Measurements from ENCODE around the gene CHST6. TPM values are rescaled to one million over a fixed set of nuclear protein-coding genes. Genes with fewer than 3 reads are reported as not detected.
A peak's percentile ranks its signal among the peaks of the same experiment; 100 is the strongest.
"Not testable (repeated sequence)": the region's sequence is repeated elsewhere in the genome, so short reads cannot be mapped to it uniquely, and the experiment has no call there.

CHST6 gene
- total RNA-seq, 4 donors from 2014 or later: 0.52 to 4.4 TPM; not detected in 2

DNA sequence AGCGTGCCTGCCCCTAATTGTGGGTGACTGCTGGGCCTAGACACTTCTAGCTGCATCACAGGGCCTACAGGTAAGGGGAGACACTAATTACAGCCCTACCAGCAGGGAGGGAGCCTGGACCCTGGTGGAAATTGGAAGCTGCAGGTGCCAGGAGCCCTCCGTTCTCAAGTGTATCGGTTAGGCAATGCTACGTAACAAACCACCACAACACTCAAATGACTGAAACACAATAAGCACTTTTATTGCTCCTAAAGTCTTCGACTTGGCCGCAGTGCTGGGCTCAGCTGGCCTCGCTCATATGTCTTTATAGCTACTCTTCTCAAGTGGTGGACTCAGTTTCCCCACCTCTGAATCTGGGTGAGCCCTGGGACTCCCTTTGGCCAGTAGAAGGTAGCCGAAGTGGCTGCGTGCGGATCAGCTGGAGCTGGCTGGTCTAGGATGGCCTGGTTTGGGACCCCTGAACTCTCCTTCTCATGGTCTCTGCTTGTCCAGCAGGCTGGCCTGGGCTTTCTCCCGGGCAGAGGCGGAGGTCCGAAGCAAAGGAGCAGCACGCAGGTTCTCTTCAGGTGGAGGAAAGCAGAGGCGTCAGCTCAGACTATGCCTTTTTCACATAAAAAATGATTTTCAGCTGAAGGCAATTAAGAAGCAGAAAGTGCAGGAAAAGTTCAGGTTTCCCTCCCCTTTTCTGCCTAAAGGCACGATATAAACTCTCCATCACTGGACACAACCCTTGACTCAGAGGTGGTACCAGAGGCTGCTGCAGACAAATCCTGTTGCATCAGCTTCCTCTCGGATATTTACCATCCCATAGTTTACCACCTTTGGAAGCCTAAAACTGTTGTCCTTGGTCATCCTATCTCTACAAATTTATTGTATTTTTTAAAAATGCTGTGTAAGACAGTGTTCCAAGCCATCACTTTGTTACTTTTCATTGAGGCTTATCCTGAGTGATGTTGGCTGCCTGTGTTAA is 22.0 kb downstream of the CHST6 start:
- H3K27me3 ChIP-seq: no peaks in the 10 kb centered on the region
- intact Hi-C loops (cut with DNase I; ENCODE audit: low total_unique reads): loop anchor here (10.0 kb wide), 1 partner anchor 282 kb away; no protein-coding TSS in a partner anchor
- no peaks in the 10 kb centered on the region for H3K9me3 ChIP-seq
- H3K4me3 ChIP-seq: no peak overlapping the region
- DNase-seq: no peak
- H3K4me1 ChIP-seq: no peaks in the 10 kb centered on the region
- no peaks in the 10 kb centered on the region for H3K36me3 ChIP-seq
- no peak overlapping the region for H3K27ac ChIP-seq
- no peak for TF ChIP-seq POLR2A (IDR thresholded peaks at IDR 0.05)
- TF ChIP-seq, protein P1, sequence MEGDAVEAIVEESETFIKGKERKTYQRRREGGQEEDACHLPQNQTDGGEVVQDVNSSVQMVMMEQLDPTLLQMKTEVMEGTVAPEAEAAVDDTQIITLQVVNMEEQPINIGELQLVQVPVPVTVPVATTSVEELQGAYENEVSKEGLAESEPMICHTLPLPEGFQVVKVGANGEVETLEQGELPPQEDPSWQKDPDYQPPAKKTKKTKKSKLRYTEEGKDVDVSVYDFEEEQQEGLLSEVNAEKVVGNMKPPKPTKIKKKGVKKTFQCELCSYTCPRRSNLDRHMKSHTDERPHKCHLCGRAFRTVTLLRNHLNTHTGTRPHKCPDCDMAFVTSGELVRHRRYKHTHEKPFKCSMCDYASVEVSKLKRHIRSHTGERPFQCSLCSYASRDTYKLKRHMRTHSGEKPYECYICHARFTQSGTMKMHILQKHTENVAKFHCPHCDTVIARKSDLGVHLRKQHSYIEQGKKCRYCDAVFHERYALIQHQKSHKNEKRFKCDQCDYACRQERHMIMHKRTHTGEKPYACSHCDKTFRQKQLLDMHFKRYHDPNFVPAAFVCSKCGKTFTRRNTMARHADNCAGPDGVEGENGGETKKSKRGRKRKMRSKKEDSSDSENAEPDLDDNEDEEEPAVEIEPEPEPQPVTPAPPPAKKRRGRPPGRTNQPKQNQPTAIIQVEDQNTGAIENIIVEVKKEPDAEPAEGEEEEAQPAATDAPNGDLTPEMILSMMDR (IDR thresholded peaks at IDR 0.05): no peak

DNA sequence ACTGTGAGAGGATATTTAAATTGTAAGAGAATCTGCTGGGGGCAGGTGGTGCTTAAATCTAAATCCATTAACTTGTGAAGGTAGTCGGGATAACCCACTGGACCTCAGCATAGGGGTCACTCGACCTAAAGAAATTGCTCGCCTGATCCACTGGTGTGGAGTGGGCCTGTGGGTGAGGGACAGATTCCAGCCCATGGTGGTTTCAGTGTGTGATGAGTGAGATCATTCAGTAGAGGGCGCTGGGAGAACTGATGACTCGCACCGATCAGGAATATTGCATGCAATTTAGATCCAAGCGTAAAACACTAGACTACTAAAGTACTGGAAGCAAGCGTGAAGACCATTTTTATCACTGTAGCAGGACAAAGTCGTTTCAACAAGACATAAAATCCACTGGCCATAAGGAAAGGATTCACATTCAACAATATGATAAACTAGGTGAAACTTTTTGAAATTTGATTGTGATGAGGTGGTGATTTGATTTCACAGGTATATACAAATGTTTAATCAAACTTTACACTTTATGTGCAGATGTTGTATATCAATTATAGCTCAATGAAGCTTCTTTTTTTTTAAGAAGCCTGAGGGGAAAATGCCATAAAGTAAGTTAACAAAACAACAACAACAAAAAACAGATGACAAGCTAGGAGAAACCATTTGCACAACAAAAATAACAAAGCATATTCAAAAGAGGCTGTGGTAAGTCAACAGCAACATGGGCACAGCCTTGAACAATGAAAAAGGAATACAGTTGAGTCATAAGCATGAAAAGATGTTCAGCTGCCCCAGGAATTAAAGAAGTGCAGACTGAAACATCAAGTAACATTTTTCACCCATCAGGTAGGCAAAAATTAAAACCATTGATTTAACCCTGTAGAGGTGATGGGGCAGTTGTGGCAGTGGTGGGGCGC is 23.3 kb downstream of the CHST6 start:
- intact Hi-C loops (cut with DNase I; ENCODE audit: low total_unique reads): loop anchor here (10.0 kb wide), 1 partner anchor 283 kb away; no protein-coding TSS in a partner anchor
- no peak for TF ChIP-seq POLR2A (IDR thresholded peaks at IDR 0.05)
- TF ChIP-seq, protein P1 (IDR thresholded peaks at IDR 0.05): peak; percentile 69 to 80 (median 73)

DNA sequence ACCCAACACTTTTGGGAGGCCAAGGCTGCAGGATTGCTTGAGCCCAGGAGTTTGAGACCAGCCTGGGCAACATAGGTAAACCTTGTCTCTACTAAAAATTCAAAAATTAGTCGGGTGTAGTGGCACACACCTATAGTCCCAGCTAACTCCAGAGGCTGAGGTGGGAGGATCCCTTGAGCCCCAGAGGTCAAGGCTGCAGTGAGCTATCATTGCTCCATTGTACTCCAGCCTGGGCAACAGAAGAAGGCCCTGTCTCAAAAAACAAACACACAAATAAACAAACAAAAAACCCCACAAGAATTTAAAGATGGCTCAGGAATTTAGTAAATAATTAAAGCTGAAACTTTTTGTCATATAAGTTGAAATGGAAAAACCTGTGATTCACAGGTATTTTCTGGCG is 28.5 kb downstream of the CHST6 start:
- H3K9me3 ChIP-seq: no peaks in the 10 kb centered on the region
- TF ChIP-seq POLR2A (IDR thresholded peaks at IDR 0.05): no peak
- TF ChIP-seq, protein P1 (IDR thresholded peaks at IDR 0.05): no peak
- no peak overlapping the region for H3K27ac ChIP-seq
- no peak overlapping the region for H3K4me3 ChIP-seq
- H3K36me3 ChIP-seq: no peaks in the 10 kb centered on the region
- intact Hi-C loops (cut with DNase I; ENCODE audit: low total_unique reads): no loop called here
- H3K27me3 ChIP-seq: no peaks in the 10 kb centered on the region
- no peak for DNase-seq
- no peaks in the 10 kb centered on the region for H3K4me1 ChIP-seq

More for the DNA sequence above, 23.3 kb downstream of the CHST6 start:
- no peaks in the 10 kb centered on the region for H3K27me3 ChIP-seq
- no peak overlapping the region for H3K4me3 ChIP-seq
- no peak overlapping the region for H3K27ac ChIP-seq
- H3K36me3 ChIP-seq: no peaks in the 10 kb centered on the region
- no peaks in the 10 kb centered on the region for H3K4me1 ChIP-seq
- DNase-seq: peak; percentile 53 to 61
- no peaks in the 10 kb centered on the region for H3K9me3 ChIP-seq

DNA sequence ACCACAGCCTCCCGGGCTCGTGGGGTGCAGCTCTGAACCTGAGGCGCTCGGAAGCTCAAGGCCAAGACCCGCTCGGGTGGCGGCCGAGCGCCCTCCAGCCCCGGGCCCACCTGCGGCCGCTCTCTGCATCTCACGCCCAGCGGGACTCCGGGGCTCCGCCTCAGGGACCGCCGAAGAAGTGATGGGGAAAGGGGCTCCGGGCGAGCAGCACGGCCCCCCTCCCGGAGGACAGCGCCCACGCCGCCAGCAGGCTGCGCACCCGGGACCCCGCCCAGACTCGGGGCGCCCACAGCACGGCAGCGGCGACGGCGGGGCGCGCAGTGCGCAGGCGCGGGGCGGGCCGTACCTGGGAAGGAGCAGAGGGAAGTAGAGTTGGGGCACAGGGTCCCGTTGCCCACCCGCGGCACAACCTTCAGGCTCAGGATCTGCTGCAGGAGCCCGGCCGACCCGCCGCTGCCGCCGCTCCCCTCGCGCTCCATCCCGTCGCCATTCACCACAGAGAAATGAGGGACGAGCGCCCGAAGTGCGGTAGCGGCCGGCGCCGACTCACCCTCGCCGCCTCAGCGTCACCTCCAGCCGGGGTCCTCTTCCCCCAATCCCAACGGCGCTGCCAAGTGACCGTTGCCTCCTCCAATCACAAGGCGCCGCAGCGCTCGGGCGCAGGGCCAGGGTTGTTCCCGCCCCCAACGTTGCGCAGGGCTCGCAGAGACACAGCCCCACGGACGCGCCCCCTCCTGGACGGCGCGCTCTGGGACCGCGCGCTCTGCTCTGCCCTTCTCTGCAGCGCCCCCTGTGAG is 30.9 kb downstream of the CHST6 start, which contains the start of gene TMEM170A:
TMEM170A (minus strand) TSS at position 568 of the 797 bp plus-strand sequence; CDS start at position 479, 89 bp downstream.
- DNase-seq: peak; percentile 99 to 100
- H3K27me3 ChIP-seq: no peaks in the 10 kb centered on the region
- no peaks in the 10 kb centered on the region for H3K4me1 ChIP-seq
- H3K27ac ChIP-seq: peak within 1 kb of the TSS; percentile 94 to 98
- H3K4me3 ChIP-seq: peak within 1 kb of the TSS; percentile 69 to 80
- TF ChIP-seq, protein P1 (IDR thresholded peaks at IDR 0.05): peak; percentile 100
- peak; percentile 89 to 98 for TF ChIP-seq POLR2A (IDR thresholded peaks at IDR 0.05)
- H3K9me3 ChIP-seq: no peaks in the 10 kb centered on the region
- intact Hi-C loops (cut with DNase I; ENCODE audit: low total_unique reads): no loop called here
- H3K36me3 ChIP-seq: no peaks in the 10 kb centered on the region

DNA sequence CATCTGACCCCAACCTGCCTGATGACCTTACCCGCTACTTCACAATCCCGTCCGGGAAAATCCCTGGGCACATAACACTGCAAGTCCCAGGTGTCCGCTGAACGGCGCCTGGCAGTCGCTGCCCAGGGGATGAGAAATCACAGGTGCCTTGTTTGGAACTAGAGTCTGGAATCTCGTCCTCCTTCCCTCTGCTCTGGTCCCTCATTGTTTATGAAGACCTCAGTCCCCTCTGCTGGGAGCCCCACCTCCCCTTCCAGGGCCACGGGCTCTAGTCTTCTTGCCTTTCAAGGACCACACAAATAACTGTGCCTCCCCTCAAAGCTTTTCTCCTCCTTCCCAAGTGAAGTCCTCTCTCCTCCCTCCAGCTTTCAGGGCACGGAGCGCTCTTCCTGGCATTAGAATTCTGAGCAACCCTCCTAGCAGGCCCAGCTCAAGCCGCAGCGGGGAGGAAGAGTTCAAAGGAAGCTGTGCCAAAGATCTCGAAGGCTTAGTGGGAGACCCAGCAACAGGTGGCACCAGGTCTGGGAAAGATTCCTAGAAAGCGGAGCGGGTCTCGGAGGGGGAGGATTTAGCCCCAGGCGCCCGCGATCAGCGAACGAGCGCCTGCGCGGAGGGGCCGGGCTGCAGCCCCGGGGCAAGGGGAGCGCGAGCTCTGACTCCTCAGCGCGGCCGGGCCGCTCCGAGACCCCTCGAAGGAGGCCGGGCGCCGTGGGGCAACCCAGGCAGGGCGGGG is 31.7 kb downstream of the CHST6 start:
- H3K9me3 ChIP-seq; H3K36me3 ChIP-seq; H3K27me3 ChIP-seq; H3K4me1 ChIP-seq; intact Hi-C loops (cut with DNase I; ENCODE audit: low total_unique reads): not testable (repeated sequence)
- peak; percentile 25 to 42 for DNase-seq
- H3K4me3 ChIP-seq: peak overlapping the region; percentile 69 to 80
- H3K27ac ChIP-seq: peak overlapping the region; percentile 94 to 98
